Colonic mucosa (tissue), 4 donors: ENCODE measurements around the gene IFNA5. TPM values are rescaled to one million over a fixed set of nuclear protein-coding genes. Genes with fewer than 3 reads are reported as not detected.

Experiments used
- DNase-seq: peaks from one replicate; pipeline ENCODE4 v3.0.0-alpha.2; 2020
- H3K27ac ChIP-seq: fragments of 200-600 bp; one replicate; pipeline ENCODE4 v1.8.0; 2021
- H3K27me3 ChIP-seq: fragments of 200-600 bp; one replicate; pipeline ENCODE4 v1.8.0; 2021
- H3K36me3 ChIP-seq: fragments of 200-600 bp; one replicate; pipeline ENCODE4 v1.8.0; 2021
- H3K4me1 ChIP-seq: fragments of 200-600 bp; one replicate; pipeline ENCODE4 v1.8.0; 2021; ENCODE audit warnings: mild to moderate bottlenecking
- H3K4me3 ChIP-seq: fragments of 200-600 bp; one replicate; pipeline ENCODE4 v1.8.0; 2021
- H3K9ac ChIP-seq, 2 donors: one replicate each; pipeline ENCODE4 v1.7.0; 2013; ENCODE audit warnings: control low read depth in 2 of 2, low read depth in 2 of 2, low read length in 2 of 2
- H3K9me3 ChIP-seq: fragments of 200-600 bp; one replicate; pipeline ENCODE4 v1.8.0; 2021
- CTCF ChIP-seq: fragments of 200-600 bp; IDR thresholded peaks from one replicate; pipeline ENCODE4 v1.8.0; 2022; ENCODE audit warnings: antibody characterized with exemption, mild to moderate bottlenecking
- intact Hi-C: fragments of 100-400 bp; cut with DNase I; formaldehyde crosslinking; loops from one replicate; pipeline ENCODE4 v1.14.1; 2022
- total RNA-seq, 2 donors: library from RNA; stranded (reverse); fragmentation: NEBNext Ultra II Directional in 1 of 2; extraction: Animal tissue kit (Norgen Biotek cat#: 25700) in 1 of 2; gene quantifications; one replicate each; pipeline ENCODE4 v1.2.1, GENCODE V29; 2021
- donor health status: healthy.
- donor health status: DM: no; HTN: no; CAD: no.
- donor health status: DM: no; HTN: no; CAD: no.

IFNA5 gene
- total RNA-seq, 2 donors from 2014 or later = not detected

- no peak for TF ChIP-seq CTCF
- H3K4me1 ChIP-seq = no peaks in the 10 kb centered on the region
- H3K27me3 ChIP-seq = no peaks in the 10 kb centered on the region
- no peak overlapping the region for H3K4me3 ChIP-seq
- DNase-seq = no peak
- H3K27ac ChIP-seq = no peak overlapping the region
- H3K9me3 ChIP-seq = no peaks in the 10 kb centered on the region
- H3K36me3 ChIP-seq = no peaks in the 10 kb centered on the region
- H3K9ac ChIP-seq = no peak overlapping the region
- intact Hi-C loops = loop anchor here (5.0 kb wide), 1 partner anchor 74 kb away; no protein-coding TSS in a partner anchor
Observed at GRCh38 chr9:21322911-21323461, 17.9 kb upstream of the IFNA5 start.

GRCh38 chr9:21320465-21320864, 15.4 kb upstream of the IFNA5 start:
- DNase-seq = no peak
- no peak overlapping the region for H3K9ac ChIP-seq
- H3K4me1 ChIP-seq = no peaks in the 10 kb centered on the region
- H3K27ac ChIP-seq = no peak overlapping the region
- no peak overlapping the region for H3K4me3 ChIP-seq
- no peaks in the 10 kb centered on the region for H3K27me3 ChIP-seq
- H3K36me3 ChIP-seq = no peaks in the 10 kb centered on the region
- no peaks in the 10 kb centered on the region for H3K9me3 ChIP-seq
- no peak for TF ChIP-seq CTCF
- intact Hi-C loops = loop anchor here (5.0 kb wide), 1 partner anchor 77 kb away; no protein-coding TSS in a partner anchor

GRCh38 chr9:21317956-21318923, 13.1 kb upstream of the IFNA5 start:
- H3K4me3 ChIP-seq = no peak overlapping the region
- DNase-seq = peak; percentile 47
- no peak overlapping the region for H3K27ac ChIP-seq
- no peaks in the 10 kb centered on the region for H3K9me3 ChIP-seq
- TF ChIP-seq CTCF = peak; percentile 57
- intact Hi-C loops = loop anchor here (10.0 kb wide), 1 partner anchor 477 kb away; no protein-coding TSS in a partner anchor
- no peaks in the 10 kb centered on the region for H3K36me3 ChIP-seq
- no peak overlapping the region for H3K9ac ChIP-seq
- H3K27me3 ChIP-seq = no peaks in the 10 kb centered on the region
- no peaks in the 10 kb centered on the region for H3K4me1 ChIP-seq

GRCh38 chr9:21316860-21317259, 11.7 kb upstream of the IFNA5 start:
- no peak overlapping the region for H3K27ac ChIP-seq
- no peak for TF ChIP-seq CTCF
- intact Hi-C loops = loop anchor here (10.0 kb wide), 1 partner anchor 478 kb away; no protein-coding TSS in a partner anchor
- no peaks in the 10 kb centered on the region for H3K27me3 ChIP-seq
- H3K4me3 ChIP-seq = no peak overlapping the region
- no peaks in the 10 kb centered on the region for H3K36me3 ChIP-seq
- H3K4me1 ChIP-seq = no peaks in the 10 kb centered on the region
- H3K9me3 ChIP-seq = no peaks in the 10 kb centered on the region
- no peak overlapping the region for H3K9ac ChIP-seq
- no peak for DNase-seq

GRCh38 chr9:21316032-21316842, 11.1 kb upstream of the IFNA5 start:
- no peak overlapping the region for H3K4me3 ChIP-seq
- no peak for TF ChIP-seq CTCF
- DNase-seq = no peak
- no peaks in the 10 kb centered on the region for H3K9me3 ChIP-seq
- H3K36me3 ChIP-seq = no peaks in the 10 kb centered on the region
- intact Hi-C loops = loop anchor here (10.0 kb wide), 1 partner anchor 479 kb away; no protein-coding TSS in a partner anchor
- no peak overlapping the region for H3K27ac ChIP-seq
- H3K9ac ChIP-seq = no peak overlapping the region
- no peaks in the 10 kb centered on the region for H3K27me3 ChIP-seq
- no peaks in the 10 kb centered on the region for H3K4me1 ChIP-seq
